K562 (cell line): ENCODE measurements around the gene RNU5D-1. TPM values are rescaled to one million over a fixed set of nuclear protein-coding genes. Genes with fewer than 3 reads are reported as not detected.
A peak's percentile ranks its signal among the peaks of the same experiment; 100 is the strongest.

Experiments used
- CHD7 ChIP-seq: fragments of 200-600 bp; sonication (generic); IDR thresholded peaks from one replicate; pipeline ENCODE4 v1.6.1; 2012; ENCODE audit warnings: mild to moderate bottlenecking, low read depth, low read length, inconsistent platforms
- E2F1 ChIP-seq: sonication (generic); formaldehyde crosslinking; IDR thresholded peaks from 2 replicates; pipeline ENCODE4 v1.8.1; 2023; ENCODE audit warnings: mild to moderate bottlenecking, missing genetic modification reagents, moderate library complexity
- MECOM ChIP-seq: fragments of 250-450 bp; sonication (Bioruptor Pico); IDR thresholded peaks from 2 replicates; pipeline ENCODE4 v1.8.0; 2022; ENCODE audit warnings: inconsistent platforms
- NR2C2 ChIP-seq, 2 experiments: fragments of 200-800 bp in 1 of 2; sonication (Bioruptor generic) in 1 of 2; sonication (generic) in 1 of 2; formaldehyde crosslinking in 1 of 2; IDR thresholded peaks; 2 replicates each; pipeline versions ENCODE4 v1.6.1 to v1.8.0; 2016 to 2022; ENCODE audit warnings: mild to moderate bottlenecking in 1 of 2, missing compliant biosample characterization in 1 of 2, missing genetic modification characterization in 1 of 2, missing genetic modification reagents in 1 of 2
- TEAD1 ChIP-seq, 2 experiments: fragments of 450-650 bp in 1 of 2; sonication (generic) in 1 of 2; formaldehyde crosslinking; IDR thresholded peaks; 2 replicates each; pipeline versions ENCODE4 v1.4.0 to v1.8.0; 2020 to 2022; ENCODE audit warnings: mild to moderate bottlenecking in 2 of 2, missing genetic modification reagents in 1 of 2
- ZNF518B ChIP-seq: fragments of 250-450 bp; sonication (Bioruptor Pico); IDR thresholded peaks from 2 replicates; pipeline ENCODE4 v1.5.0; 2021; ENCODE audit warnings: mild to moderate bottlenecking, moderate library complexity
- polyA plus RNA-seq, 8 experiments: library from polyadenylated mRNA; depleted of rRNA in 4 of 8; stranded (reverse) in 5 of 8; unstranded in 3 of 8; fragments of >200 nt; fragmentation: Nextera tagmentation in 2 of 8; fragmentation: Illumina TruSeq in 1 of 8; extraction: Ambion mirVana in 2 of 8; extraction: Trizol in 1 of 8; gene quantifications; 2 replicates each; pipeline versions ENCODE4 v1.2.1 to v1.2.3, GENCODE V29; 2011 to 2014; ENCODE audit warnings: inconsistent platforms in 1 of 8, missing spikeins in 1 of 8
- total RNA-seq, 7 experiments: library from RNA; depleted of rRNA in 6 of 7; stranded (reverse); fragments of >200 nt in 6 of 7; fragmentation: Illumina TruSeq in 2 of 7; extraction: Trizol in 2 of 7; gene quantifications; 2 replicates each; pipeline versions ENCODE4 v1.2.1 to v1.2.3, GENCODE V29; 2011 to 2021; ENCODE audit warnings: low replicate concordance in 1 of 7

RNU5D-1 gene
- total and polyA plus RNA-seq, 9 of the 15 experiments (the other 6 are each of a cell fraction or from before 2014, with no cell fraction given), result under 0.01 TPM; not detected in 8

GRCh38 chr1:44707959-44708831, 22.8 kb downstream of the RNU5D-1 start (continued):
- no peak for TF ChIP-seq ZNF518B (CRISPR knock-in tag)
- no peak for TF ChIP-seq NR2C2 (CRISPR knock-in tag; IDR thresholded peaks at IDR 0.05)
- TF ChIP-seq NR2C2 (tag; IDR thresholded peaks at IDR 0.05), result no peak
- 0 out of 4 replicates have a peak, but pooled peaks of 1 of the 2 experiments have one; percentile 24 for TF ChIP-seq TEAD1 (CRISPR knock-in tag; IDR thresholded peaks at IDR 0.05)
- TF ChIP-seq CHD7, result no peak
- TF ChIP-seq MECOM (CRISPR knock-in tag), result 0 out of 2 replicates have a peak, but pooled peaks have one; percentile 58
- 0 out of 2 replicates have a peak, but pooled peaks have one; percentile 43 for TF ChIP-seq E2F1 (CRISPR knock-in tag)
